Colonic mucosa (tissue), 4 donors: ENCODE measurements around the gene CYFIP1. TPM values are rescaled to one million over a fixed set of nuclear protein-coding genes. Genes with fewer than 3 reads are reported as not detected.

Experiments used
- DNase-seq: peaks from one replicate; pipeline ENCODE4 v3.0.0-alpha.2; 2020
- H3K27ac ChIP-seq: fragments of 200-600 bp; one replicate; pipeline ENCODE4 v1.8.0; 2021
- H3K27me3 ChIP-seq: fragments of 200-600 bp; one replicate; pipeline ENCODE4 v1.8.0; 2021
- H3K36me3 ChIP-seq: fragments of 200-600 bp; one replicate; pipeline ENCODE4 v1.8.0; 2021
- H3K4me1 ChIP-seq: fragments of 200-600 bp; one replicate; pipeline ENCODE4 v1.8.0; 2021; ENCODE audit warnings: mild to moderate bottlenecking
- H3K4me3 ChIP-seq: fragments of 200-600 bp; one replicate; pipeline ENCODE4 v1.8.0; 2021
- H3K9ac ChIP-seq, 2 donors: one replicate each; pipeline ENCODE4 v1.7.0; 2013; ENCODE audit warnings: control low read depth in 2 of 2, low read depth in 2 of 2, low read length in 2 of 2
- H3K9me3 ChIP-seq: fragments of 200-600 bp; one replicate; pipeline ENCODE4 v1.8.0; 2021
- intact Hi-C: fragments of 100-400 bp; cut with DNase I; formaldehyde crosslinking; loops from one replicate; pipeline ENCODE4 v1.14.1; 2022
- total RNA-seq, 2 donors: library from RNA; stranded (reverse); fragmentation: NEBNext Ultra II Directional in 1 of 2; extraction: Animal tissue kit (Norgen Biotek cat#: 25700) in 1 of 2; gene quantifications; one replicate each; pipeline ENCODE4 v1.2.1, GENCODE V29; 2021
- TF ChIP-seq, protein P1 (sequence below): fragments of 200-600 bp; IDR thresholded peaks from one replicate; pipeline ENCODE4 v1.8.0; 2022; ENCODE audit warnings: antibody characterized with exemption, mild to moderate bottlenecking
- donor health status: healthy.
- donor health status: DM: no; HTN: no; CAD: no.
- donor health status: DM: no; HTN: no; CAD: no.

CYFIP1 gene
- total RNA-seq, 2 donors from 2014 or later = 119 to 165 TPM

DNA sequence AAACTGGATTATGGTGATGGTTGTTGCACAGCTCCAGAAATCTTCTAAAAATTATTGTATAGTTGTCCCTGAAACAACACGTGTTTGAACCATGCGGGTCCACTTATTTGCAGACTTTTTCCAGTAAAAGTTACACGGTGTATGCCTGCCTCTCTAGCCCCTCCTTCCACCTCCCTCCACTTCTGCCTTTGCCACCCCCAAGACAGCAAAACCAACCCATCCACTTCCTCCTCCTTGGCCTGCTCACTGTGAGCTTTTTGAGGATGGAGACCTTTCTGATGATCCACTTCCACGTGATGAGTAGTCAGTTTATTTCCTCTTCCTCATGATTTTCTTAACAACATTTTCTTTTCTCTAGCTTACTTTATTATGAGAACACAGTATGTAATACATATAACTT lies 5.4 kb downstream of the CYFIP1 start:
- Histone ChIP-seq H3K27me3 (no peaks in the 10 kb centered on the region), H3K9ac (no peak overlapping the region), H3K9me3 (no peaks in the 10 kb centered on the region), H3K36me3 (no peaks in the 10 kb centered on the region), H3K4me1 (peaks cover 5% of the 10 kb centered on the region), H3K4me3 (no peak overlapping the region), H3K27ac (no peak overlapping the region)
- intact Hi-C loops = loop anchor here (5.0 kb wide), 1 partner anchor 32 kb away; no protein-coding TSS in a partner anchor
- TF ChIP-seq, protein P1, sequence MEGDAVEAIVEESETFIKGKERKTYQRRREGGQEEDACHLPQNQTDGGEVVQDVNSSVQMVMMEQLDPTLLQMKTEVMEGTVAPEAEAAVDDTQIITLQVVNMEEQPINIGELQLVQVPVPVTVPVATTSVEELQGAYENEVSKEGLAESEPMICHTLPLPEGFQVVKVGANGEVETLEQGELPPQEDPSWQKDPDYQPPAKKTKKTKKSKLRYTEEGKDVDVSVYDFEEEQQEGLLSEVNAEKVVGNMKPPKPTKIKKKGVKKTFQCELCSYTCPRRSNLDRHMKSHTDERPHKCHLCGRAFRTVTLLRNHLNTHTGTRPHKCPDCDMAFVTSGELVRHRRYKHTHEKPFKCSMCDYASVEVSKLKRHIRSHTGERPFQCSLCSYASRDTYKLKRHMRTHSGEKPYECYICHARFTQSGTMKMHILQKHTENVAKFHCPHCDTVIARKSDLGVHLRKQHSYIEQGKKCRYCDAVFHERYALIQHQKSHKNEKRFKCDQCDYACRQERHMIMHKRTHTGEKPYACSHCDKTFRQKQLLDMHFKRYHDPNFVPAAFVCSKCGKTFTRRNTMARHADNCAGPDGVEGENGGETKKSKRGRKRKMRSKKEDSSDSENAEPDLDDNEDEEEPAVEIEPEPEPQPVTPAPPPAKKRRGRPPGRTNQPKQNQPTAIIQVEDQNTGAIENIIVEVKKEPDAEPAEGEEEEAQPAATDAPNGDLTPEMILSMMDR = no peak
- no peak for DNase-seq

DNA sequence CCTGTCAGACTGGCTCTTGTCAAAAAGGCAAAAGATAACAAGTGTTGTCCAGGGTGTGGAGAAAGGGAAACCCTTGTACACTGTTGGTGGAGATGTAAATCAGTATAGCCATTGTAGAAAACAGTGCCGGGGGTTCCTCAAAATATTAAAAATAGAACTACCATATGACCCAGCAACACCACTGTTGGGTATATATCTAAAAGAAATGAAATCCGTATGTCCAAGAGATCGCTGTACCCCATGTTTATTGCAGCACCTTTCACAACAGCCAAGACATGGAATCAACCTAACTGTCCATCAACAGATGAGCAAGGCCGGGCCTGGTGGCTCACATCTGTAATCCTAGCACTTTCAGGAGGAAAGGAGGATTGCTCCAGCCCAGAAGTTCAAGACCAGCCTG lies 6.2 kb downstream of the CYFIP1 start:
- no peak overlapping the region for H3K4me3 ChIP-seq
- H3K27ac ChIP-seq = no peak overlapping the region
- TF ChIP-seq, protein P1 = no peak
- H3K9me3 ChIP-seq = no peaks in the 10 kb centered on the region
- intact Hi-C loops = no loop called here
- no peaks in the 10 kb centered on the region for H3K27me3 ChIP-seq
- no peak overlapping the region for H3K9ac ChIP-seq
- H3K4me1 ChIP-seq = peaks cover 5% of the 10 kb centered on the region
- no peak for DNase-seq
- H3K36me3 ChIP-seq = no peaks in the 10 kb centered on the region

DNA sequence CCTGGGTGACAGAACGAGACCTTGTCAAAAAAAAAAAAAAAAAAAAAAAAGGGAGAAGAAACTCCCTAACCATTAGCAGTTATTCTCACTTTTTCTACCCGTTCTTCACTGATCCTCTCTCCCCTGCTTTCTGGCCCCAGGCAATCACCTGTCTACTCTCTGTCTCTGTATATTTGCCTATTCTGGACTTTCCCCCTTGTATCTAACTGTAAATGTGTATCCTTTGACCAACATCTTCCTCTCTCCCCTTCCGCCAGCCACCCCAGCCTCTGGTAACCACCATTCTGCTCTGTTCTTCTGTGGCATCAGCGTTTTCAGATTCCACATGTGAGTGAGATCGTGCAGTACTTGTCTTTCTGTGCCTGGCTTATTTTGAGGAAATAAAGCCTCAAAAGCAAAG lies 6.9 kb downstream of the CYFIP1 start:
- Histone ChIP-seq H3K36me3 (no peaks in the 10 kb centered on the region), H3K4me3 (no peak overlapping the region), H3K4me1 (no peaks in the 10 kb centered on the region), H3K27ac (no peak overlapping the region), H3K9ac (no peak overlapping the region), H3K9me3 (no peaks in the 10 kb centered on the region), H3K27me3 (no peaks in the 10 kb centered on the region)
- intact Hi-C loops = no loop called here
- TF ChIP-seq, protein P1 = no peak
- DNase-seq = no peak

DNA sequence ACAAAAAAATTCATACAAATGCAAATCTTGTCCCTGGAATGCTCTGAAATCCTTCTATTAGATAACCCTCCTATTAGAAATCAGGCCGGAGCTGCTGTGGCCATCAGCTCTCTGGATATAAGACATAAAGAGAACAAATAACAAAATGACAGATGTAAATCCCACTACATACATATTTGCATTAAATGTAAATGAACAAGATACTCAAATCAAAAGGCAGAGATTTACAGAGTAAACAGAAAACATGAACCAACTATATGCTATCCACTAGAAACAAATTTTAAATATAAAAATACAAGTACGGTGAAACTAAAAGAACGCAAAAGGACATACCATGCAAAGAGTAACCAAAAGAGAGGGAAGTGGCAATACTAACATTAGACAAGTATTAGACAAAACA lies 10.7 kb downstream of the CYFIP1 start:
- Histone ChIP-seq H3K9ac (no peak overlapping the region), H3K4me3 (no peak overlapping the region), H3K27me3 (no peaks in the 10 kb centered on the region), H3K27ac (no peak overlapping the region), H3K4me1 (no peaks in the 10 kb centered on the region), H3K9me3 (no peaks in the 10 kb centered on the region), H3K36me3 (no peaks in the 10 kb centered on the region)
- DNase-seq = no peak
- TF ChIP-seq, protein P1 = no peak
- intact Hi-C loops = no loop called here

DNA sequence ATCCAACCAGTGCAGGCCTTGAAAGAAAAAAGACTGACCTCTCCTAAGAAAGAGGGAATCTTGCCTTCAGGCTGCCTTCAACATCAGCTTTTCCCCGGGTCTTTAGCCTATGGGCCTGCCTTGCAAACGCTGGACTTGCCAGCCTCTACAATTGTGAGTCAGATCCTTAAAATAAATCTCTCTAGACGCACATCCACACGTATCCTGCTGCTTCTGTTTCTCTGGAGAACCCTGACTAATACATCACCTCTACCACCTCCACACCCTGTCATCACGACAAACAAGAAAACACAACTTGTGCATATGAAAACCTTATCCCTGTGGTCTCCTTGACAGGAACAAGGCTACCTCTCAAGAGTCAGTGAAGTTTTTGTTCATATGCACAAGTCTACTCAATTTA lies 11.8 kb downstream of the CYFIP1 start:
- no peak for DNase-seq
- intact Hi-C loops = no loop called here

More for the DNA sequence above, 11.8 kb downstream of the CYFIP1 start:
- Histone ChIP-seq H3K4me1 (no peaks in the 10 kb centered on the region), H3K9me3 (no peaks in the 10 kb centered on the region), H3K27me3 (no peaks in the 10 kb centered on the region), H3K9ac (no peak overlapping the region), H3K27ac (no peak overlapping the region), H3K4me3 (no peak overlapping the region), H3K36me3 (no peaks in the 10 kb centered on the region)
- TF ChIP-seq, protein P1 = no peak
